GM12875 (cell line): ENCODE data around the gene ALDH9A1.

ENCODE experiments used
- H3K4me3 ChIP-seq: one replicate; pipeline ENCODE4 v1.5.1; 2011; ENCODE audit warnings: low read depth, low read length, control low read depth
- TF ChIP-seq, protein P1 (sequence below): IDR thresholded peaks from 2 replicates; pipeline ENCODE4 v1.5.1; 2011; ENCODE audit warnings: low read depth, mild to moderate bottlenecking, control low read depth, inconsistent platforms, low read length, moderate library complexity, borderline replicate concordance; ENCODE audit not compliant: insufficient read depth

Gene ALDH9A1

GRCh38 chr1:165633614-165634013, 64.7 kb downstream of the ALDH9A1 start:
- TF ChIP-seq, protein P1, sequence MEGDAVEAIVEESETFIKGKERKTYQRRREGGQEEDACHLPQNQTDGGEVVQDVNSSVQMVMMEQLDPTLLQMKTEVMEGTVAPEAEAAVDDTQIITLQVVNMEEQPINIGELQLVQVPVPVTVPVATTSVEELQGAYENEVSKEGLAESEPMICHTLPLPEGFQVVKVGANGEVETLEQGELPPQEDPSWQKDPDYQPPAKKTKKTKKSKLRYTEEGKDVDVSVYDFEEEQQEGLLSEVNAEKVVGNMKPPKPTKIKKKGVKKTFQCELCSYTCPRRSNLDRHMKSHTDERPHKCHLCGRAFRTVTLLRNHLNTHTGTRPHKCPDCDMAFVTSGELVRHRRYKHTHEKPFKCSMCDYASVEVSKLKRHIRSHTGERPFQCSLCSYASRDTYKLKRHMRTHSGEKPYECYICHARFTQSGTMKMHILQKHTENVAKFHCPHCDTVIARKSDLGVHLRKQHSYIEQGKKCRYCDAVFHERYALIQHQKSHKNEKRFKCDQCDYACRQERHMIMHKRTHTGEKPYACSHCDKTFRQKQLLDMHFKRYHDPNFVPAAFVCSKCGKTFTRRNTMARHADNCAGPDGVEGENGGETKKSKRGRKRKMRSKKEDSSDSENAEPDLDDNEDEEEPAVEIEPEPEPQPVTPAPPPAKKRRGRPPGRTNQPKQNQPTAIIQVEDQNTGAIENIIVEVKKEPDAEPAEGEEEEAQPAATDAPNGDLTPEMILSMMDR: no peak
- H3K4me3 ChIP-seq: no peak overlapping the region

- H3K4me3 ChIP-seq: peak overlapping the region; percentile 87
These were observed 65.9 kb downstream of the ALDH9A1 start for GRCh38 chr1:165632491-165632890.

GRCh38 chr1:165632152-165632469, 66.3 kb downstream of the ALDH9A1 start:
- TF ChIP-seq, protein P1: no peak
- peak overlapping the region; percentile 87 for H3K4me3 ChIP-seq

More at GRCh38 chr1:165632491-165632890, 65.9 kb downstream of the ALDH9A1 start:
- TF ChIP-seq, protein P1: no peak

DNA sequence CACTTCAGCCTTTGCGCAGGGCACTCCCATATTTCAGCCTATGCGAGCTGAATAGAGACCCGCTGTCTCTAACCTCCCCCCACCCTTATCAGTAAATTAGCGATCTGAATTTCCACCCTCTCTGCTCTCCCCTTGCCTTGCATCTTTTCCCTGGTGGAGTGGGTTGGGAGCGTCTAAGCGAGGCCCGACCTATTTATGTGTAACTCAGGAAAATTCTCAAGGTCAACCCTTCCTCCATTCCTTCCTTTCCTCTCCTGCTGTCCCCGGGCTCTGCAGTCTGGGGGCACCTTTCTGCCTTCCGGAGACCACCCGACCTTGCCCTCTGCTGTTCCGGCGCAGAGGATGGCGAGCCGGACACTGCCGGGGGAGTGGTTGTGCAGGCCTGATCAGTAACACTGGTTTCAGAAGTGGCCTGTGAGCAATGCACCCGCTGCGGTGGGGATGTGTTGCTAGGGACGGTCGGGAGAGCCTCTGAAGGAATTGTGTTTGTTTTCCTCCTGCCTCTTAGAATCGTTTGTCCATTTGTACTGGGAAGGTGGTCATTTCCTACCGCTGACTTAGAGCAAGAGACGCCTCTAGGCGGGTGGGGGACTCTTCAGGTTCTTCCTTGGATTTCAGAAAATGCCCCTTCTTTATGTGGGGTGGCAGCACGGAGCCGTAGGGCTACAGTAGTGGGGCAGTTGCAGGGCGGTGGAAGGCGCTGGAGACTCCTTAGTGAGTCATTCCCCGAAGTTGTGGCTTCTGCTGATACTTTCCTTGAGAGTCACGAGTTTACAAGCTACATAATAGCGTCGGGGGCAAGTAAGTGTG, 66.8 kb downstream of the ALDH9A1 start:
- TF ChIP-seq, protein P1: no peak
- peak overlapping the region; percentile 87 for H3K4me3 ChIP-seq

DNA sequence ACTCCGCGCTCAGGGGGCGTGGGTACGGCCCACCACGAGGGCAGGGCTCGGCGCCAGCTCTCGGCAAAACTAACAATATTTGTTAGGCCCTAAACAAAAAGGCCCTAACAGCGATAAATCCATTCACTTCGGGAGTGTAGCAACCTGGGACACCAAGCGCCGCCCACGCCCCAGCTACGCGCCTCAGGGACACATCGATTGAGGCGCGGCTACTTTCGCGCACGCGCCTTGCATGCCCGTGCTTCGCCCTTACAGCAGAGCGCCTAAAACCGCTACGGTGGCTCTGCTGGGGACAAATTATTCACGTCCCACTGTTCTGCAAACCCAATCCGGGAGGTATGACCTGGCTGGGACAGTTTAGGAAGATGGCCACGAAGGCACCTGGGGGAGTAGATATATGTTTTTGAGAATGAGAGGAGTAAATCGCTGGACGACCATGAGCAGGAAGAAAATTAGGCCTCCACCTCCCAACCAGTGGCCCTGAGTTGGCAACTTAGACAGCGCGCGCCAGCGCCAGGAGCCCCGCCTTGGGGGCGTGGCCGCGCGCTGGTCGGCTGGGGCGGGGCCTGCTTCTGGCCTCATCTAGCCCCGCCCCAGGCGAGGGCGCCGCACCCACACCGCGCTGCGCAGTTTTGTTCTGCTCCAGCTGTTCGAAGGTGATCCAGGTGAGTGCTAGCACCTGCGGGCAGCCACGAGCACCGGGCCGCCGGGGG, 67.6 kb downstream of the ALDH9A1 start, which contains the start of gene MGST3:
MGST3 (plus strand) TSS at position 606 of the 713 bp plus-strand sequence. CDS start 18,614 bp downstream, outside the sequence.
- TF ChIP-seq, protein P1: no peak
- peak within 1 kb of the TSS; percentile 87 for H3K4me3 ChIP-seq

GRCh38 chr1:165629848-165630628, 68.3 kb downstream of the ALDH9A1 start:
- peak overlapping the region; percentile 87 for H3K4me3 ChIP-seq
- TF ChIP-seq, protein P1: no peak
